Mesenchymal stem cell (in vitro differentiated cells and primary cell): Measurements from ENCODE around the gene RPL19.

Experiments
- DNase-seq: peaks from one replicate; pipeline ENCODE4 v3.0.0-alpha.2; 2013
- H2AFZ ChIP-seq: one replicate; pipeline ENCODE4 v1.6.1; 2013; ENCODE audit warnings: low read depth, mild to moderate bottlenecking, control low read depth, inconsistent platforms, low read length, moderate library complexity
- H2AK5ac ChIP-seq: 2 replicates; pipeline ENCODE4 v1.6.1; 2013; ENCODE audit warnings: low read length, moderate library complexity, mild to moderate bottlenecking, inconsistent platforms; ENCODE audit not compliant: severe bottlenecking
- H2BK120ac ChIP-seq: one replicate; pipeline ENCODE4 v1.6.1; 2013; ENCODE audit warnings: low read depth, mild to moderate bottlenecking, inconsistent platforms, low read length, moderate library complexity
- H2BK12ac ChIP-seq, 2 experiments: one replicate each; pipeline ENCODE4 v1.6.1; 2013; ENCODE audit warnings: inconsistent platforms in 2 of 2, low read length in 2 of 2, mild to moderate bottlenecking in 2 of 2, moderate library complexity in 2 of 2, control low read depth in 1 of 2
- H2BK15ac ChIP-seq: one replicate; pipeline ENCODE4 v1.6.1; 2013; ENCODE audit warnings: mild to moderate bottlenecking, low read depth, inconsistent platforms; ENCODE audit not compliant: poor library complexity, severe bottlenecking
- H2BK5ac ChIP-seq: 2 replicates; pipeline ENCODE4 v1.6.1; 2013; ENCODE audit warnings: low read depth, mild to moderate bottlenecking, low read length, control low read depth, inconsistent platforms; ENCODE audit not compliant: poor library complexity, severe bottlenecking
- H3K14ac ChIP-seq, 2 experiments: one replicate each; pipeline ENCODE4 v1.6.1; 2013; ENCODE audit warnings: inconsistent platforms in 2 of 2, low read length in 2 of 2, control low read depth in 1 of 2, mild to moderate bottlenecking in 1 of 2, moderate library complexity in 1 of 2
- H3K18ac ChIP-seq, 2 experiments: one replicate each; pipeline ENCODE4 v1.6.1; 2013; ENCODE audit warnings: inconsistent platforms in 2 of 2, low read length in 2 of 2, control low read depth in 1 of 2, low read depth in 1 of 2, mild to moderate bottlenecking in 1 of 2
- H3K23ac ChIP-seq, 2 experiments: one replicate each; pipeline ENCODE4 v1.6.1; 2013; ENCODE audit warnings: inconsistent platforms in 2 of 2, low read length in 2 of 2, mild to moderate bottlenecking in 2 of 2, moderate library complexity in 2 of 2, control low read depth in 1 of 2
- H3K27ac ChIP-seq: 2 replicates; pipeline ENCODE4 v1.5.1; 2013; ENCODE audit warnings: mild to moderate bottlenecking, moderate library complexity, low read length, control low read depth, inconsistent platforms; ENCODE audit not compliant: poor library complexity, severe bottlenecking
- H3K27me3 ChIP-seq, 2 experiments: 2 replicates each; pipeline versions ENCODE4 v1.6.1 to v1.7.0; 2013; ENCODE audit warnings: low read length in 2 of 2, mild to moderate bottlenecking in 2 of 2, moderate library complexity in 2 of 2, control low read depth in 1 of 2, inconsistent platforms in 1 of 2; ENCODE audit not compliant: control insufficient read depth in 1 of 2, insufficient read depth in 1 of 2
- H3K36me3 ChIP-seq, 2 experiments: 2 replicates each; pipeline versions ENCODE4 v1.6.1 to v1.7.0; 2013; ENCODE audit warnings: low read length in 2 of 2, control low read depth in 1 of 2, inconsistent platforms in 1 of 2, low read depth in 1 of 2, mild to moderate bottlenecking in 1 of 2; ENCODE audit not compliant: insufficient read depth in 2 of 2, control insufficient read depth in 1 of 2
- H3K4ac ChIP-seq, 2 experiments: one replicate each; pipeline ENCODE4 v1.6.1; 2013; ENCODE audit warnings: inconsistent platforms in 2 of 2, low read length in 2 of 2, mild to moderate bottlenecking in 2 of 2, moderate library complexity in 2 of 2, control low read depth in 1 of 2, low read depth in 1 of 2
- H3K4me1 ChIP-seq: 2 replicates; pipeline ENCODE4 v1.6.1; 2013; ENCODE audit warnings: low read depth, low read length, control low read depth; ENCODE audit not compliant: control insufficient read depth, insufficient read depth
- H3K4me2 ChIP-seq: 2 replicates; pipeline ENCODE4 v1.6.1; 2013; ENCODE audit warnings: low read length, mild to moderate bottlenecking, inconsistent platforms; ENCODE audit not compliant: poor library complexity, severe bottlenecking
- H3K4me3 ChIP-seq, 2 experiments: 2 replicates each; pipeline versions ENCODE4 v1.5.1 to v1.7.0; 2013; ENCODE audit warnings: low read length in 2 of 2, mild to moderate bottlenecking in 2 of 2, control low read depth in 1 of 2, low read depth in 1 of 2; ENCODE audit not compliant: insufficient read depth in 1 of 2
- H3K79me1 ChIP-seq: replicated peaks from 2 replicates; pipeline ENCODE4 v1.6.1; 2013; ENCODE audit warnings: mild to moderate bottlenecking, control low read depth, low read length, inconsistent platforms; ENCODE audit not compliant: poor library complexity, severe bottlenecking
- H3K9ac ChIP-seq: 2 replicates; pipeline ENCODE4 v1.7.0; 2013; ENCODE audit warnings: mild to moderate bottlenecking, low read length, moderate library complexity
- H3K9me3 ChIP-seq: 2 replicates; pipeline ENCODE4 v1.7.0; 2013; ENCODE audit warnings: mild to moderate bottlenecking, low read length; ENCODE audit not compliant: control insufficient read depth
- H4K8ac ChIP-seq: one replicate; pipeline ENCODE4 v1.6.1; 2013; ENCODE audit warnings: inconsistent platforms, mild to moderate bottlenecking, low read length, moderate library complexity
- H4K91ac ChIP-seq: one replicate; pipeline ENCODE4 v1.6.1; 2013; ENCODE audit warnings: mild to moderate bottlenecking, low read length, inconsistent platforms
- WGBS: methylation state at CpG from one replicate; pipeline ENCODE4 v1.1.7; 2013; ENCODE audit warnings: mixed read lengths; 5-methylcytosine and 5-hydroxymethylcytosine counted together

Gene RPL19

GRCh38 chr17:39175695-39176093 lies 24.4 kb upstream of the RPL19 start:
- Histone ChIP-seq H2BK5ac (no peak overlapping the region), H3K27ac (no peak overlapping the region), H3K79me1 (no peaks in the 10 kb centered on the region), H2AFZ (no peak overlapping the region), H4K8ac (no peak overlapping the region), H3K9me3 (no peaks in the 10 kb centered on the region), H4K91ac (no peak overlapping the region), H3K14ac (no peak overlapping the region), H2BK12ac (no peak overlapping the region), H3K4me1 (peaks cover 4% of the 10 kb centered on the region), H3K27me3 (peaks cover 0 to 13% of the 10 kb centered on the region in 2 experiments), H2BK15ac (no peak overlapping the region), H3K18ac (no peak overlapping the region), H3K23ac (no peak overlapping the region), H3K4me2 (no peak overlapping the region), H3K36me3 (peaks cover 40 to 42% of the 10 kb centered on the region in 2 experiments), H2AK5ac (no peak overlapping the region), H3K4me3 (no peak overlapping the region), H3K9ac (no peak overlapping the region), H2BK120ac (no peak overlapping the region), H3K4ac (no peak overlapping the region)
- DNase-seq: no peak
- WGBS: 53% methylated on average over 10 of the region's 10 CpGs

GRCh38 chr17:39177256-39177655 lies 22.8 kb upstream of the RPL19 start:
- DNase-seq: no peak
- H2BK120ac ChIP-seq: no peak overlapping the region
- peaks cover 4% of the 10 kb centered on the region for H3K4me1 ChIP-seq
- no peak overlapping the region for H3K9ac ChIP-seq
- H3K27ac ChIP-seq: no peak overlapping the region
- H3K27me3 ChIP-seq: peaks cover 0 to 7% of the 10 kb centered on the region in 2 experiments
- H3K23ac ChIP-seq: no peak overlapping the region
- no peaks in the 10 kb centered on the region for H3K9me3 ChIP-seq
- peaks cover 47 to 53% of the 10 kb centered on the region in 2 experiments for H3K36me3 ChIP-seq
- no peak overlapping the region for H3K4ac ChIP-seq
- H2BK12ac ChIP-seq: no peak overlapping the region
- no peak overlapping the region for H2AFZ ChIP-seq
- no peak overlapping the region for H3K4me2 ChIP-seq
- no peak overlapping the region for H3K14ac ChIP-seq
- peak overlapping the region in 1 of 2 experiments; percentile 38 for H3K4me3 ChIP-seq
- no peaks in the 10 kb centered on the region for H3K79me1 ChIP-seq
- H2BK15ac ChIP-seq: no peak overlapping the region
- WGBS: 93% methylated on average over 12 of the region's 12 CpGs
- H2AK5ac ChIP-seq: no peak overlapping the region
- no peak overlapping the region for H3K18ac ChIP-seq
- H4K91ac ChIP-seq: no peak overlapping the region
- H2BK5ac ChIP-seq: no peak overlapping the region
- no peak overlapping the region for H4K8ac ChIP-seq

- Histone ChIP-seq H3K4me3 (no peak overlapping the region), H3K79me1 (no peaks in the 10 kb centered on the region), H3K4me1 (peaks cover 4% of the 10 kb centered on the region), H4K8ac (no peak overlapping the region), H3K9ac (no peak overlapping the region), H2AFZ (no peak overlapping the region), H4K91ac (no peak overlapping the region), H3K9me3 (no peaks in the 10 kb centered on the region), H3K27me3 (no peaks in the 10 kb centered on the region), H2BK5ac (no peak overlapping the region), H2BK15ac (no peak overlapping the region), H3K36me3 (peaks cover 57 to 58% of the 10 kb centered on the region in 2 experiments), H2BK12ac (no peak overlapping the region), H3K14ac (no peak overlapping the region), H3K4ac (no peak overlapping the region), H3K27ac (no peak overlapping the region), H2AK5ac (no peak overlapping the region), H3K4me2 (no peak overlapping the region), H3K18ac (no peak overlapping the region), H3K23ac (no peak overlapping the region), H2BK120ac (no peak overlapping the region)
- 55% methylated on average over 4 of the region's 4 CpGs for WGBS
- peak; percentile 46 for DNase-seq
Measured at GRCh38 chr17:39178536-39178935, 21.5 kb upstream of the RPL19 start.

GRCh38 chr17:39181303-39181702 lies 18.8 kb upstream of the RPL19 start:
- Histone ChIP-seq H3K9me3 (no peaks in the 10 kb centered on the region), H3K4ac (no peak overlapping the region), H3K79me1 (peaks cover 2% of the 10 kb centered on the region), H2BK15ac (no peak overlapping the region), H2AK5ac (no peak overlapping the region), H3K18ac (no peak overlapping the region), H3K23ac (no peak overlapping the region), H3K4me2 (no peak overlapping the region), H3K36me3 (peaks cover 65 to 67% of the 10 kb centered on the region in 2 experiments), H3K4me1 (no peaks in the 10 kb centered on the region), H2BK5ac (no peak overlapping the region), H3K9ac (no peak overlapping the region), H3K27ac (no peak overlapping the region), H2BK12ac (no peak overlapping the region), H4K8ac (no peak overlapping the region), H4K91ac (no peak overlapping the region), H2AFZ (no peak overlapping the region), H2BK120ac (no peak overlapping the region), H3K14ac (no peak overlapping the region), H3K27me3 (no peaks in the 10 kb centered on the region), H3K4me3 (no peak overlapping the region)
- no peak for DNase-seq
- over 99% methylated on average over 5 of the region's 5 CpGs for WGBS
